ENCODE results near the gene KLHDC4.

KLHDC4 gene

GRCh38 chr16:87740441-87740840 is 25.3 kb downstream of the KLHDC4 start:
- H3K27me3 ChIP-seq, result no peaks in the 10 kb centered on the region
- no peak for DNase-seq
- no peaks in the 10 kb centered on the region for H3K9me3 ChIP-seq
- H3K36me3 ChIP-seq, result peaks cover 10% of the 10 kb centered on the region
- H3K4me3 ChIP-seq (ENCODE audit: low read depth, low read length), result no peak overlapping the region
- peaks cover 8% of the 10 kb centered on the region; the same call in 1 of the 2 replicates for H3K4me1 ChIP-seq
- TF ChIP-seq CTCF (IDR thresholded peaks at IDR 0.05; ENCODE audit: low read depth, low read length), result no peak

- H3K4me1 ChIP-seq, result peaks cover 11% of the 10 kb centered on the region; the same call in 1 of the 2 replicates
- no peak overlapping the region for H3K4me3 ChIP-seq (ENCODE audit: low read depth, low read length)
- H3K27me3 ChIP-seq, result no peaks in the 10 kb centered on the region
- H3K36me3 ChIP-seq, result peaks cover 7% of the 10 kb centered on the region
- no peaks in the 10 kb centered on the region for H3K9me3 ChIP-seq
- no peak for DNase-seq
- no peak for TF ChIP-seq CTCF (IDR thresholded peaks at IDR 0.05; ENCODE audit: low read depth, low read length)
These were observed 26.0 kb downstream of the KLHDC4 start for GRCh38 chr16:87739801-87740200.

GRCh38 chr16:87736008-87736382 is 29.8 kb downstream of the KLHDC4 start:
- Histone ChIP-seq H3K27me3 (no peaks in the 10 kb centered on the region), H3K36me3 (peaks cover 7% of the 10 kb centered on the region), H3K4me3 (ENCODE audit: low read depth, low read length) (no peak overlapping the region), H3K4me1 (peaks cover 11% of the 10 kb centered on the region; the same call in 1 of the 2 replicates), H3K9me3 (no peaks in the 10 kb centered on the region)
- DNase-seq, result no peak
- no peak for TF ChIP-seq CTCF (IDR thresholded peaks at IDR 0.05; ENCODE audit: low read depth, low read length)

GRCh38 chr16:87735270-87736007 is 30.3 kb downstream of the KLHDC4 start:
- peak; percentile 83 for DNase-seq
- Histone ChIP-seq H3K27me3 (no peaks in the 10 kb centered on the region), H3K4me1 (peaks cover 11% of the 10 kb centered on the region; the same call in 1 of the 2 replicates), H3K9me3 (no peaks in the 10 kb centered on the region), H3K36me3 (peaks cover 9% of the 10 kb centered on the region), H3K4me3 (ENCODE audit: low read depth, low read length) (no peak overlapping the region)
- TF ChIP-seq CTCF (IDR thresholded peaks at IDR 0.05; ENCODE audit: low read depth, low read length), result peak; percentile 7; the same call in 1 of the 2 replicates

- Histone ChIP-seq H3K4me3 (ENCODE audit: low read depth, low read length) (no peak overlapping the region), H3K27me3 (no peaks in the 10 kb centered on the region), H3K9me3 (no peaks in the 10 kb centered on the region), H3K4me1 (peaks cover 18% of the 10 kb centered on the region; the same call in 1 of the 2 replicates), H3K36me3 (peaks cover 8% of the 10 kb centered on the region)
- DNase-seq, result no peak
- no peak for TF ChIP-seq CTCF (IDR thresholded peaks at IDR 0.05; ENCODE audit: low read depth, low read length)
These were observed 31.1 kb downstream of the KLHDC4 start for GRCh38 chr16:87734644-87735043.

- Histone ChIP-seq H3K4me3 (ENCODE audit: low read depth, low read length) (no peak overlapping the region), H3K36me3 (peaks cover 13% of the 10 kb centered on the region), H3K27me3 (no peaks in the 10 kb centered on the region), H3K9me3 (no peaks in the 10 kb centered on the region), H3K4me1 (peaks cover 22% of the 10 kb centered on the region; the same call in 1 of the 2 replicates)
- no peak for DNase-seq
- no peak for TF ChIP-seq CTCF (IDR thresholded peaks at IDR 0.05; ENCODE audit: low read depth, low read length)
These were observed 32.6 kb downstream of the KLHDC4 start for GRCh38 chr16:87733190-87733589.
